GM12878 (cell line): ENCODE measurements around the gene ASPHD1. TPM values are rescaled to one million over a fixed set of nuclear protein-coding genes. Genes with fewer than 3 reads are reported as not detected.

ENCODE experiments used
- ATAC-seq: fragments of 200-7000 bp; cut with Tn5 transposase; 3 replicates; pipeline ENCODE4 v1.9.1; 2020; ENCODE audit warnings: mild to moderate bottlenecking, moderate library complexity
- BruUV-seq: library from RNA; stranded (reverse); fragments of 400-500 nt; replicated peaks from 2 replicates; lab custom pipeline; 2021; lab: Mats Ljungman, UMichigan
- CTCF ChIA-PET: fragments of 300-600 bp; sonication (Branson Sonifier 250); formaldehyde crosslinking; extraction: SDS; loops from one replicate; lab custom pipeline; 2021; ENCODE audit warnings: inconsistent platforms; lab: Yijun Ruan, JAX
- POLR2A ChIA-PET: fragments of 350-600 bp; formaldehyde crosslinking; extraction: SDS; loops from one replicate; lab custom pipeline; 2021; ENCODE audit warnings: inconsistent platforms; lab: Charles Lee
- RAD21 ChIA-PET: fragments of 300-600 bp; sonication (Branson Sonifier 250); formaldehyde crosslinking; loops from one replicate; lab custom pipeline; 2023; ENCODE audit warnings: antibody characterized with exemption; ENCODE audit not compliant: unreplicated experiment; lab: Charles Lee
- SMC1A ChIA-PET: fragments of 300-600 bp; sonication (Branson Sonifier 250); formaldehyde crosslinking; loops from one replicate; lab custom pipeline; 2023; ENCODE audit not compliant: unreplicated experiment, uncharacterized antibody; lab: Charles Lee
- DNase-seq: peaks from one replicate; pipeline ENCODE4 v3.0.0-alpha.2; 2011; ENCODE audit warnings: low read depth, low spot score
- FAIRE-seq: peaks from 3 replicates; lab custom pipeline; 2011; peaks lifted over from hg19 to GRCh38; lab: Jason Lieb, UNC
- H2AFZ ChIP-seq: 2 replicates; pipeline ENCODE4 v1.6.0; 2011; ENCODE audit warnings: low read depth, low read length, control low read depth; ENCODE audit not compliant: control insufficient read depth
- H3K27ac ChIP-seq: 2 replicates; pipeline ENCODE4 v1.5.1; 2011; ENCODE audit warnings: control low read depth; ENCODE audit not compliant: control insufficient read depth, insufficient read depth
- H3K27me3 ChIP-seq, 2 experiments: replicated peaks in 1 of 2; 2 replicates each; pipeline versions ENCODE4 v1.6.0 to v1.6.1; 2011; ENCODE audit warnings: low read length in 1 of 2; ENCODE audit not compliant: control insufficient read depth in 2 of 2, insufficient read depth in 2 of 2
- H3K36me3 ChIP-seq, 2 experiments: 2 replicates each; pipeline ENCODE4 v1.5.1; 2011; ENCODE audit warnings: low read length in 1 of 2; ENCODE audit not compliant: control insufficient read depth in 2 of 2, insufficient read depth in 2 of 2
- H3K4me1 ChIP-seq: 2 replicates; pipeline ENCODE4 v1.6.1; 2011; ENCODE audit warnings: mild to moderate bottlenecking, low read length, moderate library complexity, mixed read lengths; ENCODE audit not compliant: control insufficient read depth, insufficient read depth
- H3K4me2 ChIP-seq: 2 replicates; pipeline ENCODE4 v1.6.0; 2011; ENCODE audit warnings: control low read depth; ENCODE audit not compliant: control insufficient read depth, insufficient read depth
- H3K4me3 ChIP-seq: fragments of 200-600 bp; sonication (generic); 2 replicates; pipeline ENCODE4 v1.5.1; 2016
- H3K79me2 ChIP-seq: 2 replicates; pipeline ENCODE4 v1.6.0; 2011; ENCODE audit warnings: low read length; ENCODE audit not compliant: control insufficient read depth, insufficient read depth
- H3K9ac ChIP-seq: 2 replicates; pipeline ENCODE4 v1.8.0; 2011; ENCODE audit warnings: low read length, control low read depth, mixed read lengths; ENCODE audit not compliant: control insufficient read depth, insufficient read depth
- H3K9me3 ChIP-seq: replicated peaks from 3 replicates; pipeline ENCODE4 v1.5.1; 2011; ENCODE audit warnings: mild to moderate bottlenecking, low read length; ENCODE audit not compliant: control insufficient read depth, insufficient read depth
- H4K20me1 ChIP-seq: 2 replicates; pipeline ENCODE4 v1.6.0; 2011; ENCODE audit not compliant: control insufficient read depth, insufficient read depth
- BHLHE40 ChIP-seq, 2 experiments: fragments of 450-650 bp in 1 of 2; IDR thresholded peaks; 2 replicates each; pipeline ENCODE4 v1.6.1; 2011 to 2017; ENCODE audit warnings: low read depth in 2 of 2, borderline replicate concordance in 1 of 2, improper control_type of control experiment in 1 of 2, low read length in 1 of 2, mild to moderate bottlenecking in 1 of 2
- BRCA1 ChIP-seq: IDR thresholded peaks from 2 replicates; pipeline ENCODE4 v1.6.1; 2011; ENCODE audit warnings: low read depth, low read length, improper control_type of control experiment
- CEBPZ ChIP-seq: fragments of 150-350 bp; IDR thresholded peaks from 2 replicates; pipeline ENCODE4 v1.6.1; 2016; ENCODE audit warnings: low read depth, low read length
- EED ChIP-seq: sonication (generic); IDR thresholded peaks from 2 replicates; pipeline ENCODE4 v1.6.1; 2016; ENCODE audit warnings: antibody characterized with exemption, low read depth
- GABPA ChIP-seq: IDR thresholded peaks from 2 replicates; pipeline ENCODE4 v1.6.1; 2014; ENCODE audit warnings: antibody characterized with exemption, low read depth, mild to moderate bottlenecking, inconsistent platforms
- IKZF2 ChIP-seq, 2 experiments: fragments of 450-650 bp; IDR thresholded peaks; 2 replicates each; pipeline ENCODE4 v1.6.1; 2017; ENCODE audit warnings: mild to moderate bottlenecking in 2 of 2, moderate library complexity in 2 of 2
- MTA2 ChIP-seq: fragments of 450-650 bp; IDR thresholded peaks from 2 replicates; pipeline ENCODE4 v1.6.1; 2016; ENCODE audit warnings: low read depth, mild to moderate bottlenecking, moderate library complexity
- MTA3 ChIP-seq: IDR thresholded peaks from 2 replicates; pipeline ENCODE4 v1.6.1; 2012; ENCODE audit warnings: low read length, inconsistent platforms, borderline replicate concordance
- SP1 ChIP-seq: IDR thresholded peaks from one replicate; pipeline ENCODE4 v1.6.1; 2011; ENCODE audit warnings: low read depth, low read length
- STAT3 ChIP-seq: IDR thresholded peaks from 2 replicates; pipeline ENCODE4 v1.6.1; 2011; ENCODE audit warnings: low read depth, low read length, improper control_type of control experiment
- TARDBP ChIP-seq: IDR thresholded peaks from 2 replicates; pipeline ENCODE4 v1.6.1; 2016; ENCODE audit warnings: borderline replicate concordance
- whole genome bisulfite sequencing: methylation state at CpG from one replicate; pipeline ENCODE4 v1.1.6; 2016; ENCODE audit warnings: low lambda C conversion rate; ENCODE audit not compliant: insufficient replicate concordance, insufficient coverage; ENCODE audit errors: missing lambda C conversion rate; 5-methylcytosine and 5-hydroxymethylcytosine counted together
- in situ Hi-C: fragments of 300-500 bp; cut with MboI; formaldehyde crosslinking; loops from 9 replicates; pipeline ENCODE4 v1.14.3; 2018; ENCODE audit warnings: mixed read lengths
- intact Hi-C: fragments of 100-400 bp; cut with micrococcal nuclease; formaldehyde crosslinking; loops from one replicate; pipeline ENCODE4 v1.14.2; 2022; ENCODE audit not compliant: unreplicated experiment
- polyA plus RNA-seq, 11 experiments: library from polyadenylated mRNA; depleted of rRNA in 4 of 11; unstranded in 6 of 11; stranded (reverse) in 5 of 11; fragments of >200 nt; fragmentation: Nextera tagmentation in 4 of 11; fragmentation: Illumina TruSeq in 1 of 11; extraction: Ambion mirVana in 4 of 11; extraction: Trizol in 1 of 11; gene quantifications; 1 replicate in 1 of 11; 2 replicates in 10 of 11; pipeline versions ENCODE4 v1.2.1 to v1.2.3, GENCODE V29; 2011 to 2016; ENCODE audit warnings: inconsistent platforms in 2 of 11, missing spikeins in 2 of 11, low read depth in 1 of 11
- total RNA-seq, 4 experiments: library from RNA; depleted of rRNA in 3 of 4; stranded (reverse); fragments of >200 nt in 3 of 4; fragmentation: Illumina TruSeq in 1 of 4; extraction: Trizol in 1 of 4; gene quantifications; 2 replicates each; pipeline versions ENCODE4 v1.2.1 to v1.2.3, GENCODE V29; 2013 to 2021
- TF ChIP-seq, protein P1 (sequence below): fragments of 450-650 bp; formaldehyde crosslinking; IDR thresholded peaks from 2 replicates; pipeline ENCODE4 v1.4.0; 2022; ENCODE audit warnings: mild to moderate bottlenecking, moderate library complexity
- TF ChIP-seq, protein P2 (sequence below): fragments of 450-650 bp; IDR thresholded peaks from 2 replicates; pipeline ENCODE4 v1.6.1; 2014; ENCODE audit warnings: mild to moderate bottlenecking

Gene ASPHD1
- total and polyA plus RNA-seq, 10 of the 15 experiments (the other 5 are each of a cell fraction or from before 2014, with no cell fraction given) = not detected

DNA sequence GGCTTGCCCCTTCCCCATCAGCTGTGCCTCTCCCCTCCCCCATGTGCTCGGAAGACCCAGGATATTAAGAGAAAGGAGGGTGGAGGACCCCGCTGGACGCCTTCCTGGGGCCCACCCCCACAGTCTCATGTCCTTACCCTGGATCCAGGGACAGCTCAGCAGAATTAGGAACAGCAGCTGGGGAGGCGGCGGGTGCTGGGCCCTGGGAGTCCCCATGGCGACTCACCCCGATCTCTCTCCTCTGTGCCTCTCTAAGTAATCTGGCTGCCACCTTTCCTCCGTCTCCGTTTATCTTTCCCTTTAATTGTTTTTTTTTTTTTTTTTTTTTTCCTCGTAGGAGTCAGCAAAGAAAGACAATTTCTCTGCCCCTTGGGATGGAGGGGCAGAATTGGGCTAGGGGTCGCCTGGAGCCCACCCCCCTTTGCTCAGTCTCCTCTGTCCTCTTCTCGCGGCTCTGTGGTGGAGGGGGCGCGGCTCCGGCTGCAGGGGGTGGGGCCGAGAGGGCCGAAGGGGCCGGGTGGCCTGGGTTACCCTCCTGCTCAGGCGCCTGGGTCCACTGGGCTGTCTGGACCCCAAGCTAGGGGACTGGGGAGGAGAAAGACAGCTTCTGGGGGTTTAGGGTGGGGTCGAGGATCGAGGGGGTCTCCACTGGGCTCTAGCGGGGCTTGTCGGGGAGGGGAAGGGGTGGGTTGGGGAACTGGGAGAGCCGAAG is 1.3 kb upstream of the ASPHD1 start:
- Histone ChIP-seq H3K27me3 (no peaks in the 10 kb centered on the region; a peak in 1 of 4 replicates), H3K4me3 (no peak overlapping the region), H3K4me1 (peaks cover 3% of the 10 kb centered on the region; the same call in 1 of the 2 replicates), H3K4me2 (no peak overlapping the region), H3K9ac (no peak overlapping the region), H3K36me3 (no peaks in the 10 kb centered on the region), H2AFZ (no peak overlapping the region), H3K27ac (no peak overlapping the region), H3K79me2 (no peaks in the 10 kb centered on the region), H3K9me3 (no peaks in the 10 kb centered on the region), H4K20me1 (no peaks in the 10 kb centered on the region)
- ChIA-PET POLR2A (interaction anchor here (0.5 to 1.2 kb wide), 2 partner anchors 9 to 18 kb away, joined by 3 read pairs; no protein-coding TSS in a partner anchor), CTCF (interaction anchor here (1.1 to 1.3 kb wide), 2 partner anchors 133 to 156 kb away, joined by 3 read pairs; partner anchors contain the start of gene TLCD3B), SMC1A (no interaction called here), RAD21 (no interaction called here)
- intact Hi-C loops = no loop called here
- no TSS peak for BruUV-seq
- in situ Hi-C loops = no loop called here
- ATAC-seq = no peak
- 4% methylated on average over 20 of the region's 25 CpGs for WGBS
- no peak for DNase-seq
- no peak for FAIRE-seq
- TF ChIP-seq IKZF2 (IDR thresholded peaks at IDR 0.05) (no peak), GABPA (no peak), MTA3 (no peak), MTA2 (no peak), BRCA1 (no peak), EED (no peak), TARDBP (no peak), CEBPZ (no peak), BHLHE40 (IDR thresholded peaks at IDR 0.05; ENCODE audit: borderline replicate concordance in 1 of 2, low read depth in 2 of 2, low read length in 1 of 2) (no peak), SP1 (no peak), STAT3 (no peak)
- TF ChIP-seq, protein P1, sequence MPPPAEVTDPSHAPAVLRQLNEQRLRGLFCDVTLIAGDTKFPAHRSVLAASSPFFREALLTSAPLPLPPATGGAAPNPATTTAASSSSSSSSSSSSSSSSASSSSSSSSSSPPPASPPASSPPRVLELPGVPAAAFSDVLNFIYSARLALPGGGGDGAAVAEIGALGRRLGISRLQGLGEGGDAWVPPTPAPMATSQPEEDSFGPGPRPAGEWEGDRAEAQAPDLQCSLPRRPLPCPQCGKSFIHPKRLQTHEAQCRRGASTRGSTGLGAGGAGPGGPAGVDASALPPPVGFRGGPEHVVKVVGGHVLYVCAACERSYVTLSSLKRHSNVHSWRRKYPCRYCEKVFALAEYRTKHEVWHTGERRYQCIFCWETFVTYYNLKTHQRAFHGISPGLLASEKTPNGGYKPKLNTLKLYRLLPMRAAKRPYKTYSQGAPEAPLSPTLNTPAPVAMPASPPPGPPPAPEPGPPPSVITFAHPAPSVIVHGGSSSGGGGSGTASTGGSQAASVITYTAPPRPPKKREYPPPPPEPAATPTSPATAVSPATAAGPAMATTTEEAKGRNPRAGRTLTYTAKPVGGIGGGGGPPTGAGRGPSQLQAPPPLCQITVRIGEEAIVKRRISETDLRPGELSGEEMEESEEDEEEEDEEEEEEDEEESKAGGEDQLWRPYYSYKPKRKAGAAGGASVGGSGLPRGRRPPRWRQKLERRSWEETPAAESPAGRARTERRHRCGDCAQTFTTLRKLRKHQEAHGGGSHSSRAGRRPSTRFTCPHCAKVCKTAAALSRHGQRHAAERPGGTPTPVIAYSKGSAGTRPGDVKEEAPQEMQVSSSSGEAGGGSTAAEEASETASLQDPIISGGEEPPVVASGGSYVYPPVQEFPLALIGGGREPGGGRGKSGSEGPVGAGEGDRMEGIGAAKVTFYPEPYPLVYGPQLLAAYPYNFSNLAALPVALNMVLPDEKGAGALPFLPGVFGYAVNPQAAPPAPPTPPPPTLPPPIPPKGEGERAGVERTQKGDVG = no peak
- TF ChIP-seq, protein P2, sequence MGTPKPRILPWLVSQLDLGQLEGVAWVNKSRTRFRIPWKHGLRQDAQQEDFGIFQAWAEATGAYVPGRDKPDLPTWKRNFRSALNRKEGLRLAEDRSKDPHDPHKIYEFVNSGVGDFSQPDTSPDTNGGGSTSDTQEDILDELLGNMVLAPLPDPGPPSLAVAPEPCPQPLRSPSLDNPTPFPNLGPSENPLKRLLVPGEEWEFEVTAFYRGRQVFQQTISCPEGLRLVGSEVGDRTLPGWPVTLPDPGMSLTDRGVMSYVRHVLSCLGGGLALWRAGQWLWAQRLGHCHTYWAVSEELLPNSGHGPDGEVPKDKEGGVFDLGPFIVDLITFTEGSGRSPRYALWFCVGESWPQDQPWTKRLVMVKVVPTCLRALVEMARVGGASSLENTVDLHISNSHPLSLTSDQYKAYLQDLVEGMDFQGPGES = no peak
